SIG-M5 (cell line): ENCODE results near the gene CETP.
"Not testable (repeated sequence)": the region's sequence is repeated elsewhere in the genome, so short reads cannot be mapped to it uniquely, and the experiment has no call there.

Source experiments
- DNase-seq: peaks from one replicate; lab custom pipeline; 2025; lab: John Stamatoyannopoulos, UW

CETP gene

GRCh38 chr16:56997931-56998330 is 36.2 kb downstream of the CETP start:
- DNase-seq: no peak

DNA sequence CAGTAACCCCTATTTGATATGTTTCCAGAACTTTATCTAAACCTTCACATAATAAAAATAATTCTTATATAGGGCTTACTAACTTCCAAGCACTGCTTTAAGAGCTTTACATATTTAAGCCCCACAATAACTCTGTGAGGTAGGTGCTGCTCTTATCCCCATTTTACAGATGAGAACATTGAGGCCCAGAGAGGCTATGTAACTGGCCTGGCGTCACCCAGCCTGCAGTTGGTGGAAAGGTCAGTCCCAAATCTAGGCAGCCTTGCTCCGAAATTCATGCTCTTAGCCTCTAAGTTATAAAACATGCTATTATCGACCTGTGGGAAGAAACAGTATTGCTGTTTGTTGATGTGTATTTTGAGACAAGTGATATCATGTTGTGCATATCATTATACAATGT is 36.6 kb downstream of the CETP start:
- DNase-seq: no peak

- no peak for DNase-seq
Observed at GRCh38 chr16:56998861-56999260, 37.1 kb downstream of the CETP start.

GRCh38 chr16:56999409-57000270 is 37.9 kb downstream of the CETP start:
- no peak for DNase-seq

DNA sequence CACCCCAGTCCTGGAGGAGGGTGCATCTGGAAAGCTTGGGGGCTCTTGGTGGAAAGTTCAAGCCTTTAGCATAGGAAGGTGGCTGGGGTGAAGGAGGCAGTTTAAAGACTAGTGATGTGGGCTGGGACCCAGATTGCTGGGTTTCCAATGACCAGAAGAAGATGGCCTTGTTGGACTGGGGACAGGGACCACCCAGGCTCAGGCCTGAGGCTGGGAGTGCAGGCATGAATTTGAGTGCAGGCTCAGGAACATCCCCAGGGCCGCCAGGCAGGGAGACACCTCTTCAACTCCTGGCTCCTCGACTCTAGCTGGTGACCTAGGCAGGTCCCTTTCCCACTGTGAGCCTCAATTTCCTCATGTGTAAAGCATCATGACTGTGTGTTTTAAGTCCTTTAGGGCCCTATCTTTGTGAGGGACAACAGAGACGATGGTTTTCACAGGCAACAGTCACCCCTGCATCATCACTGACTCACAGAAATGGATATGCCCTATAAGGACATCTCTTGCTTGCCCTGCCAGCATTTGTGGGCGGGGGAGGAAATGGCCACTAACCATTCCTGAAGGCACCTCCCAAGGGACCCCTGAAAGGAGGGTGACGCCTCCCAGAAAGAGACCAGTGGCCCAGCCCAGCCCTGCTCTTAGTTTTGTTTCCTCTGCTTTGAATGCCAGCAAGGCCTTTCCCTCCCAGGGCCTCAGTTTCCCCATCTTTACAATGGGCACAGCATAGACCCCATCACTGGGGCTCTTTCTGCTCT is 38.7 kb downstream of the CETP start:
- DNase-seq: no peak

DNA sequence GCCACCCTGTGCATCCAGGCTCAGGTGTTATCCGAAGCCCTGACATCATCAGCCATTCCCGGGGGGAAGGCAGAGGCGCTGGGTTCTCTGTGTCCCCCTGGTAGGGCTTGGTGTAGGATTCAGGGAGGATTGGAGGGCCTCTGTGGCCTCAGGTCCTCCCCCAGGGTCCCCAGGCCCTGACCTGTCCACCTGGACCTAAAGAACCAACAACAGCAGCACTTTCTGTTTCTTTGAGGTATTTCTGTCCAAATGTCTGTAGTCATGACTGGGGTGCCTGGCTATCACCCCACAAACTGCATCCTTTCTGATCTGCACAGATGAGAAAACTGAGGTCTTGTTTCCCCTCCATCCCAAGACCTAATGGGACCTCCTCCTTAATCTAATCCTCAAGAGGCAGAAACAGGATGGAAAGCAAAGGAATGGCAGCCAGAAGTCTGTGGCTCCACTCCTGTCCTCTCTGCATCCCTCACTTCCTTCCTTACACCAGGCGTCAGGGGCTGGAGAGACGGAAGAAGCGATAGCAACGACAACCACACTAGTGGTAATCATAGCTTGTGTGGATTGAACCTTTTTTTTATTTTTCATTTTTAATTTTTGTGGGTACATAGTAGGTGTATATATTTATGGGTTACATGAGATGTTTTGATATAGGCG is 39.4 kb downstream of the CETP start:
- DNase-seq: no peak

DNA sequence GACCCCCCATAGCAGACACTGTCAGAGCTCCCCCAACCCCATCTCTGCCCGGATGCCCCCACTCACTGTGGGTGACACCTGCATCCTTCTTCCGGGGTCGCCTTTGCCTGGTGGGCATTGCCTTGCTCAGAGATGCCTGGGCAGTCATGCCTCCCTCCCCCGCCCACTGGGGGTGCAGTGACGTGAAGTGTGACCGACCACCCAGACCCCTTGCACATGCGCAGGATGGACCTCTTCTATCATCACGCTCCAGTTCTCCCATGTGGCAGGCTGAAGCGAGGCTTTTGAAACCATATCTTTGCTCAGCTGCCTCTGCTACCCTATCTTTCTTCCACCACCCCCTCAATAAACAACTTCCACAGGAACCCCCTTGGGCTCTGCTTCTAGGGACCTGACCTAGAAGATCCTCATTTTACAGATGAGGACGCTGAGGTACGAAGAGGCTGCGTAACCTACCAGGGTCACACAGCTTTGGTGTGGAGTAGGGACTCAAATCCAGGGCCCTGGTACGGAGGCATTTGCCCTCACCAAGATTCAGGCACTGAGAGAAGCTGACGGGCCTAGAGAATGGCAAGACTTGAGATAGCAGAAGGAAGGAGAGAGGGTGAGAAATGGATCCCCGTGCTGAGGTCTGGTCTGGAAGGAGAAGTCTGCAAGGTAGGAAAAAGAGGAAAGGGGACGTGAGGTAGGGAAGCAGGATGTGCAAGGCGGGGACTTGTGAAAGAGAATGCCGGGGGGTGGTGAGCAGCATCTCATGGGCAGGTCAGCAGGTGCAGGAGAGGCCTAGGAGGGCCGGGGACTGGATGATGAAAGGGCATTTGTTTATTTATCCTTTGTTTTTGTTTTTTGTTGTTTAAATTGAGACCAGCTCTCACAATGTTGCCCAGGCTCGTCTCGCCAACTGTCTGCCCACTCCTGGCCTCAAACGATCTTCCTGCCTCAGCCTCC is 42.0 kb downstream of the CETP start:
- no peak for DNase-seq

GRCh38 chr16:57004387-57005250 is 42.9 kb downstream of the CETP start:
- DNase-seq: no peak

- DNase-seq: not testable (repeated sequence)
Observed at GRCh38 chr16:57005597-57005996, 43.8 kb downstream of the CETP start.

- no peak for DNase-seq
Observed at GRCh38 chr16:57007050-57007449, 45.3 kb downstream of the CETP start.

- DNase-seq: no peak
Observed at GRCh38 chr16:57007530-57007929, 45.8 kb downstream of the CETP start.

GRCh38 chr16:57008440-57008839 is 46.7 kb downstream of the CETP start:
- no peak for DNase-seq

DNA sequence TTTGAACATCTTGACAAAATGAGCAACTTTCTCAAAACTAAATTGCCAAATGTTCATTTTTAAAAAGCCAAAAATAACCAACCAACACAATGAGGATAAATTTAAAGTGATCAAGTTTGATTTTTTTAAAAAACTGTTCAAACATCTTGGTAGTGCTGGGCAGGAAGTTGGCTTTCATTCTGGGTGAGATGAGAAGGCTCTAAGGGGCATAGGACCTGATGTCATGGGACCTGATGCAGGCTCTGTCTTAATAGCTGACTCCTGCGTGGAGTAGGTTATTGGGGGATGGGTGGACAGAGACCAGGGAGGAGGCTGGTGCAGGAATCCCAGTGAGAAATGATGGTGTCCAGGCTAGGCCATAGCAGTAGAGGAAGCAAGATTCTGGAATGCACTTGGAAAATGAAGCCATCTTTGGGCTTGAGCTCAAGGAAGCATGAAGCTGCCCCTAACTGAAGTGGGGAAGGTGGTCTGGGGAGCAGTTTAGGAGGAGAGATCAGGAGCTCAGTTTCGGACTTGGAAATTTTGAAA is 48.0 kb downstream of the CETP start:
- no peak for DNase-seq

DNA sequence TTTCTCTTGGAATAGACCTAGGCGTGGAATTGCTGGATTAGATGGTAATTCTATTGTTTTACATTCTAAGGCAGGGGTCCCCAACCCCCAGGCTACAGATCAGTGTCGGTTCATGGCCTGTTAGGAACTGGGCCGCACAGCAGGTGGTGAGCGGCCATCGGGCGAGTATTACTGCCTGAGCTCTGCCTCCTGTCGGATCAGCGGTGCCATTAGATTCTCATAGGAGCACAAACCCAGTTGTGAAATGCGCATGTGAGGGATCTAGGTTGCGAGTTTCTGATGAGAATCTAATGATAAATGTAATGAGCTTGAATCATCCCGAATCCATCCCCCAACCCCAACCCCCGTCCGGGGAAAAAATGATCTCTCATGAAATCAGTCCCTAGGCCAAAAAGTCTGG is 50.6 kb downstream of the CETP start:
- no peak for DNase-seq

DNA sequence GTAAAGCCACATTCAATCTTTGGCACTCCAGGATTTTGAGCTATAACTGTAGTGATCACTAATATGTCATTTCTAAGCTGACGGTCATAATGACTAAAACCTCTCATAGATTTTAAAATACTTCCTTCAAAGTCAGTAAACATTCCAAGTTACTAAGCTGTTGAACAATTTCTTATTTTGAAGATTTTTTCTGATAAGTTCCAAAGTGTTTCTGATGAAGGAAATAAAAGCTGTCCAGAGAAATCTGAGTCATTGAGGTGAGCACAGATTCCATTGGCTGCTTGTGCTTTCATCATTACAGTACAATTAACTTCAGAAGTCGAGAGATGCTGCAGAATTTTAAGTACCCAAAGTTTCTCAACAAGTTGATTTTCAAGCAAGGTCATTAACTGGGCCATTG is 51.5 kb downstream of the CETP start:
- no peak for DNase-seq

GRCh38 chr16:57013902-57014301 is 52.2 kb downstream of the CETP start:
- no peak for DNase-seq

- no peak for DNase-seq
Observed at GRCh38 chr16:57016301-57016700, 54.6 kb downstream of the CETP start.

DNA sequence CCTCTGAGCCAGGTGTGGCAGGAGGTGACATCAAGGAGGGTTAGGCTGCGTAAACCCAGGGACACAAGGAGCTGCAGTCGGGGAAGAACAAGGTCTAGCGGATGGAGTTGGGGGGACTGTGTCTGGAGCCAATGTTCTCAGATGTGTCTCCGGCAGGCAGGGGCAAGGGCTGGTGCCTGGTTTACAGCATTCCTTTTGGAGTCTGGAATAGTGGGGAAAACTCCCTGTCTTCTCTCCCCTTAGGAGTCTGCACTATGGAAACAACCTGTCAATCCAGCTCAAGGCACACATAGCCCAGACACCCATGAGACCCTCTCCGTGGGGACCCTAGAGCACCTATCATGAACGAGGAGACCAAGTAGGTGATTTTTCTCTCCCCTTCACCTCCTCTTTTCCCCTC is 55.1 kb downstream of the CETP start:
- DNase-seq: no peak

- no peak for DNase-seq
Observed at GRCh38 chr16:57017251-57017650, 55.5 kb downstream of the CETP start.

DNA sequence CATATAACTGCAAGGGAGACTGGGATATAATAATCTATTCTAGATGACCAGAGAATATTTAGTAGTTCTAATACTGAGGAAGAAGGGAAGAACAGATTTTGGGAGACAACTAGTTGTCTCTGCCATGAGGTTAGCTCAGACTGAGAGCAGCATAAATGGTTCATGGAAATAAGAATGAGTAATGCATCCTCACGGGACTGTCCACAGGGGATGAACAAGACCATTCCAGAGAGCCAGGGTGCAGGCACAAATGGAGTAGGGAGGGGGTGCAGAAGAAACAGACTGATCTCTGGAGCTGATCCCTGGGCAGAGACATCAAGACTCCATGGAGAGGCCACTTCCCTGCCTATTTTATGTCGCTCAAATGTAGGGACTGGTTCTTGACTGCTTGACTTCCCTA is 58.0 kb downstream of the CETP start:
- DNase-seq: no peak

GRCh38 chr16:57020651-57021050 is 58.9 kb downstream of the CETP start:
- DNase-seq: no peak
